Activated T-helper 2 cell treated with anti-CD3 and anti-CD28 coated beads, Interferon-gamma antibody, Interleukin-2, Interleukin-4, amounts not matched to agents 10 μg/mL and 5 μg/mL and 100 μg/mL, durations not matched to agents 14 hours and 24 hours and 36 hours (primary cell): ENCODE results near the gene KCND3. TPM values are rescaled to one million over a fixed set of nuclear protein-coding genes. Genes with fewer than 3 reads are reported as not detected.

Source experiments
- DNase-seq: peaks from one replicate; pipeline ENCODE4 v3.0.0; 2021; ENCODE audit warnings: low spot score
- H3K27ac Mint-ChIP-seq: one replicate; pipeline ENCODE4 v1.8.0; 2021; ENCODE audit warnings: mixed read lengths
- H3K27me3 Mint-ChIP-seq: one replicate; pipeline ENCODE4 v1.8.0; 2021; ENCODE audit warnings: low read depth, mixed read lengths
- H3K36me3 Mint-ChIP-seq: one replicate; pipeline ENCODE4 v1.8.0; 2021; ENCODE audit warnings: low read depth, mixed read lengths
- H3K4me1 Mint-ChIP-seq: one replicate; pipeline ENCODE4 v1.8.0; 2021; ENCODE audit warnings: low read depth, mixed read lengths
- H3K4me3 Mint-ChIP-seq: one replicate; pipeline ENCODE4 v1.8.0; 2021; ENCODE audit warnings: low read depth, mild to moderate bottlenecking, moderate library complexity, mixed read lengths
- H3K9me3 Mint-ChIP-seq: one replicate; pipeline ENCODE4 v1.8.0; 2021; ENCODE audit warnings: mixed read lengths
- intact Hi-C: fragments of 100-400 bp; cut with micrococcal nuclease; formaldehyde crosslinking; loops from one replicate; pipeline ENCODE4 v1.15.1; 2023
- total RNA-seq: library from RNA; stranded (reverse); gene quantifications from 2 replicates; pipeline ENCODE4 v1.2.3, GENCODE V29; 2022

The KCND3 gene
- total RNA-seq, 1 donor from 2014 or later, result not detected

GRCh38 chr1:111981871-111982270, 7.6 kb downstream of the KCND3 start:
- Mint-ChIP-seq H3K4me1 (no peaks in the 10 kb centered on the region), H3K27me3 (peaks cover 31% of the 10 kb centered on the region), H3K9me3 (no peaks in the 10 kb centered on the region), H3K27ac (no peak overlapping the region), H3K4me3 (no peak overlapping the region), H3K36me3 (no peaks in the 10 kb centered on the region)
- intact Hi-C loops, result no loop called here
- no peak for DNase-seq

- Mint-ChIP-seq H3K27me3 (peaks cover 26% of the 10 kb centered on the region), H3K4me1 (no peaks in the 10 kb centered on the region), H3K4me3 (no peak overlapping the region), H3K36me3 (no peaks in the 10 kb centered on the region), H3K27ac (no peak overlapping the region), H3K9me3 (no peaks in the 10 kb centered on the region)
- DNase-seq, result no peak
- intact Hi-C loops, result no loop called here
Observed at GRCh38 chr1:111981090-111981489, 8.4 kb downstream of the KCND3 start.

GRCh38 chr1:111980686-111981085, 8.8 kb downstream of the KCND3 start:
- Mint-ChIP-seq H3K27me3 (peaks cover 26% of the 10 kb centered on the region), H3K9me3 (no peaks in the 10 kb centered on the region), H3K4me3 (no peak overlapping the region), H3K27ac (no peak overlapping the region), H3K36me3 (no peaks in the 10 kb centered on the region), H3K4me1 (no peaks in the 10 kb centered on the region)
- intact Hi-C loops, result no loop called here
- no peak for DNase-seq

- H3K4me3 Mint-ChIP-seq, result no peak overlapping the region
- peaks cover 23% of the 10 kb centered on the region for H3K27me3 Mint-ChIP-seq
- intact Hi-C loops, result no loop called here
Observed at GRCh38 chr1:111978695-111979094, 10.8 kb downstream of the KCND3 start.

GRCh38 chr1:111977378-111977777, 12.1 kb downstream of the KCND3 start:
- no peaks in the 10 kb centered on the region for H3K36me3 Mint-ChIP-seq
- no peak for DNase-seq
- intact Hi-C loops, result no loop called here
- no peak overlapping the region for H3K27ac Mint-ChIP-seq
- no peaks in the 10 kb centered on the region for H3K4me1 Mint-ChIP-seq
- no peaks in the 10 kb centered on the region for H3K9me3 Mint-ChIP-seq
- no peak overlapping the region for H3K4me3 Mint-ChIP-seq
- H3K27me3 Mint-ChIP-seq, result peaks cover 27% of the 10 kb centered on the region

More at GRCh38 chr1:111978695-111979094, 10.8 kb downstream of the KCND3 start:
- no peaks in the 10 kb centered on the region for H3K36me3 Mint-ChIP-seq
- no peaks in the 10 kb centered on the region for H3K4me1 Mint-ChIP-seq
- H3K9me3 Mint-ChIP-seq, result no peaks in the 10 kb centered on the region
- no peak for DNase-seq
- H3K27ac Mint-ChIP-seq, result no peak overlapping the region

- no peak for DNase-seq
- Mint-ChIP-seq H3K4me3 (no peak overlapping the region), H3K4me1 (no peaks in the 10 kb centered on the region), H3K27ac (no peak overlapping the region), H3K27me3 (peaks cover 27% of the 10 kb centered on the region), H3K9me3 (no peaks in the 10 kb centered on the region), H3K36me3 (no peaks in the 10 kb centered on the region)
- intact Hi-C loops, result no loop called here
Observed at GRCh38 chr1:111976842-111977241, 12.6 kb downstream of the KCND3 start.

GRCh38 chr1:111976332-111976731, 13.1 kb downstream of the KCND3 start:
- Mint-ChIP-seq H3K36me3 (no peaks in the 10 kb centered on the region), H3K4me3 (no peak overlapping the region), H3K4me1 (no peaks in the 10 kb centered on the region), H3K27ac (no peak overlapping the region), H3K9me3 (no peaks in the 10 kb centered on the region), H3K27me3 (peaks cover 31% of the 10 kb centered on the region)
- intact Hi-C loops, result no loop called here
- DNase-seq, result no peak

GRCh38 chr1:111973150-111973790, 16.2 kb downstream of the KCND3 start:
- no peaks in the 10 kb centered on the region for H3K9me3 Mint-ChIP-seq
- no peaks in the 10 kb centered on the region for H3K4me1 Mint-ChIP-seq
- DNase-seq, result no peak
- no peak overlapping the region for H3K27ac Mint-ChIP-seq
- H3K4me3 Mint-ChIP-seq, result no peak overlapping the region
- no peaks in the 10 kb centered on the region for H3K36me3 Mint-ChIP-seq
- intact Hi-C loops, result no loop called here
- H3K27me3 Mint-ChIP-seq, result peaks cover 37% of the 10 kb centered on the region

- no peak overlapping the region for H3K4me3 Mint-ChIP-seq
- no peak for DNase-seq
- H3K27ac Mint-ChIP-seq, result no peak overlapping the region
- H3K36me3 Mint-ChIP-seq, result no peaks in the 10 kb centered on the region
- intact Hi-C loops, result no loop called here
- H3K4me1 Mint-ChIP-seq, result no peaks in the 10 kb centered on the region
- peaks cover 28% of the 10 kb centered on the region for H3K27me3 Mint-ChIP-seq
- no peaks in the 10 kb centered on the region for H3K9me3 Mint-ChIP-seq
Observed at GRCh38 chr1:111971396-111971795, 18.1 kb downstream of the KCND3 start.

- intact Hi-C loops, result no loop called here
- no peak overlapping the region for H3K27ac Mint-ChIP-seq
- no peaks in the 10 kb centered on the region for H3K4me1 Mint-ChIP-seq
- no peaks in the 10 kb centered on the region for H3K36me3 Mint-ChIP-seq
- no peak overlapping the region for H3K4me3 Mint-ChIP-seq
- H3K27me3 Mint-ChIP-seq, result peaks cover 27% of the 10 kb centered on the region
- H3K9me3 Mint-ChIP-seq, result no peaks in the 10 kb centered on the region
- DNase-seq, result no peak
Observed at GRCh38 chr1:111968511-111968910, 21.0 kb downstream of the KCND3 start.

GRCh38 chr1:111967886-111968285, 21.6 kb downstream of the KCND3 start:
- Mint-ChIP-seq H3K4me1 (no peaks in the 10 kb centered on the region), H3K36me3 (no peaks in the 10 kb centered on the region), H3K27me3 (peaks cover 31% of the 10 kb centered on the region), H3K27ac (no peak overlapping the region), H3K4me3 (no peak overlapping the region), H3K9me3 (no peaks in the 10 kb centered on the region)
- DNase-seq, result no peak
- intact Hi-C loops, result no loop called here

GRCh38 chr1:111967067-111967690, 22.3 kb downstream of the KCND3 start:
- no peaks in the 10 kb centered on the region for H3K9me3 Mint-ChIP-seq
- DNase-seq, result no peak

GRCh38 chr1:111965781-111966443, 23.6 kb downstream of the KCND3 start:
- no peak for DNase-seq
- Mint-ChIP-seq H3K27me3 (peaks cover 26% of the 10 kb centered on the region), H3K27ac (no peak overlapping the region), H3K4me3 (no peak overlapping the region), H3K4me1 (no peaks in the 10 kb centered on the region), H3K9me3 (no peaks in the 10 kb centered on the region), H3K36me3 (no peaks in the 10 kb centered on the region)
- intact Hi-C loops, result no loop called here

More at GRCh38 chr1:111967067-111967690, 22.3 kb downstream of the KCND3 start:
- Mint-ChIP-seq H3K4me1 (no peaks in the 10 kb centered on the region), H3K27ac (no peak overlapping the region), H3K4me3 (no peak overlapping the region), H3K27me3 (peaks cover 30% of the 10 kb centered on the region), H3K36me3 (no peaks in the 10 kb centered on the region)
- intact Hi-C loops, result no loop called here
